ENCODE data around the gene ZNF763.

Gene ZNF763

DNA sequence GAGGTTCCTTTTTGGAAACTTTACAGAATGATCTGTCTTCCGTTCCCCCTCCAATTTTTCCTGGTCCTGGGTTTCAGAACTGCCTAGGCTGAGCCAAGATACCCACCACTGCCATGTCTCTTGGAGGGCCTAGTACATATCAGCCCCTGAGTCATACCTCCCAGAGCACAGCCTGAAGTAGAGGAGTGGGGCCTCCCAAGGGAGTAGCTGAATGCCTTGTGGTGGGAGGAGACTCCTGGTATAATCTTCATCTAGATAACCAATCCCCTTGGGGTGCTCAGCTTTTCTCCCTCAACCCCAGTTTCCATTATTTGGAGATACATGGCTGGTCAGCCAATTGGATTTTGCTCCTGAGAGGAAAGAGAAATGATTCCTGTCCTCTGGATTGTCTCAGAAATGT lies 30.3 kb downstream of the ZNF763 start:
- no peaks in the 10 kb centered on the region for H3K27me3 ChIP-seq (ENCODE audit: control insufficient read depth in 1 of 2, insufficient read depth in 2 of 2, low read length in 2 of 2)
- H3K9me3 ChIP-seq (ENCODE audit: control insufficient read depth in 2 of 2, low read length in 2 of 2), result no peaks in the 10 kb centered on the region
- no peak overlapping the region for H3K9ac ChIP-seq (ENCODE audit: low read length in 2 of 2)
- H3K4me1 ChIP-seq (ENCODE audit: control insufficient read depth, insufficient read depth, low read length), result no peaks in the 10 kb centered on the region
- H3K4me3 ChIP-seq (ENCODE audit: low read length in 2 of 2), result no peak overlapping the region
- no peak overlapping the region for H3K27ac ChIP-seq (ENCODE audit: low read length)
- H3K36me3 ChIP-seq (ENCODE audit: control insufficient read depth in 2 of 2, insufficient read depth in 2 of 2, low read length in 2 of 2), result no peaks in the 10 kb centered on the region

DNA sequence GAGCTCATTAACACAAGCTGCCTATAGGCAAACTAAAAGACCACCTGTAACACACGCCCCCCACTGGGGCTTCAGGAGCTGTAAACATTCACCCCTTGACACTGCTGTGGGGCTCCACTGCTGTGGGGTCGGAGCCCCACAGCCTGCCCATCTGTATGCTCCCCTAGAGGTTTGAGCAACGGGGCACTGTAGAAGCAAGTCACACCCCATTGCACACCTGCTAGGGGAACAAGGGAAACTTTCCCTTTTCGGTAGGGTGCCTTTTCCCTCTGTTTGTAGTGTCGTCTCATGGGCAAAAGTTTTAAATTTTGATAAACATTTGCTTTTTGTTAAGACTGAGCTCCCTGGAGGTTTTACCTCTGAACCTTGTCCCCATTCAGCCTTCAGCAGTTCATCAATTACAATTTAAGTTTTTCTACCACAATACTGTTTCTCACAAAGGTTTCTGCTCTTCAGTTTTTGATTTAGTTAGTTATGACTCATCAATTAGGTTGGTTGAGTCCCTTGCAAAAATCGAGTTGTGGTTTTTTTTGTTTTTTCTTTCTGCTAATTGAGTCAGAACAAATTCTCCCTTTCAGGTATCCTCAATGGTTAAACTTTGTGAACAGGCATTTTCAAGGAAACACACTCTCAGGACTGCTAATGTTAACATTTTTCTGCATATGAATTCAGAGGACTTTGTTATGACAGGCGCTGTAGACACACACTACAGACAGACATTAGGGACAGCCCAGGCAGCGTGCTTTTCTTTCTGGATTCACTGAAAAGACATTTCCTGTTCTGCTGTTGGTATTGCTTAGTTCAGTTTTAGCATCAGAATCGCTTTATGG lies 35.5 kb downstream of the ZNF763 start:
- Histone ChIP-seq H3K27me3 (ENCODE audit: control insufficient read depth in 1 of 2, insufficient read depth in 2 of 2, low read length in 2 of 2) (no peaks in the 10 kb centered on the region), H3K4me1 (ENCODE audit: control insufficient read depth, insufficient read depth, low read length) (no peaks in the 10 kb centered on the region), H3K36me3 (ENCODE audit: control insufficient read depth in 2 of 2, insufficient read depth in 2 of 2, low read length in 2 of 2) (peaks cover 0 to 3% of the 10 kb centered on the region in 2 donors), H3K9ac (ENCODE audit: low read length in 2 of 2) (no peak overlapping the region), H3K27ac (ENCODE audit: low read length) (no peak overlapping the region), H3K9me3 (ENCODE audit: control insufficient read depth in 2 of 2, low read length in 2 of 2) (no peaks in the 10 kb centered on the region), H3K4me3 (ENCODE audit: low read length in 2 of 2) (no peak overlapping the region)

DNA sequence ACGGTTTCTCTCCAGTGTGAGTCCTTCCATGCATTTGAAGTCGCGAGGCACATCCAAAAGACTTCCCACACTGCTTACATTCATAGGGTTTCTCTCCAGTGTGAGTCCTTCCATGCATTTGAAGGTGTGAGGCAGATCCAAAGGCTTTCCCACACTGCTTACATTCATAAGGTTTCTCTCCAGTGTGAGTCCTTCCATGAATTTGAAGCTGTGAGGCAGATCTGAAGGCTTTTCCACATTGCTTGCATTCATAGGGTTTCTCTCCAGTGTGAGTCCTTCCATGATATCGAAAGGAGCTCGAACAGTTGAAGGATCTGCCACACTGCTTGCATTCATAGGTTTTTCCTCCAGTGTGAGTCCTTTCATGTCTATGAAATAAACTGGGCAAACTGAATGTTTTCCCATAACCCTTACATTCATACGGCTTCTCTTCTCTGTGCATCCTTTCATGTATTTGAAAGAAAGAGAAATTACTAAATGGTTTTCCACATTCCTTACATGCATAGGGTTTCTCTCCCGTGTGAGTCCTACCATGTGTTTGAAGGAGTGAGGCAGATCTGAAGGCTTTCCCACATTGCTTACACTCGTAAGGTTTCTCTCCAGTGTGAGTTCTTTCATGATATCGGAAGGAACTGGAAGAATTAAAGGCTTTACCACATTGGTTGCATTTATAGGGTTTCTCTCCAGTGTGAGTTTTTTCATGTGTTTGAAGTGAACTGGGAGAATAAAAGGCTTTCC lies 50.3 kb downstream of the ZNF763 start:
- no peaks in the 10 kb centered on the region for H3K27me3 ChIP-seq (ENCODE audit: control insufficient read depth in 1 of 2, insufficient read depth in 2 of 2, low read length in 2 of 2)
- H3K4me3 ChIP-seq (ENCODE audit: low read length in 2 of 2), result no peak overlapping the region
- peaks cover 20 to 23% of the 10 kb centered on the region in 2 donors for H3K9me3 ChIP-seq (ENCODE audit: control insufficient read depth in 2 of 2, low read length in 2 of 2)
- H3K27ac ChIP-seq (ENCODE audit: low read length), result no peak overlapping the region
- no peak overlapping the region for H3K9ac ChIP-seq (ENCODE audit: low read length in 2 of 2)
- H3K36me3 ChIP-seq (ENCODE audit: control insufficient read depth in 2 of 2, insufficient read depth in 2 of 2, low read length in 2 of 2), result peaks cover 33% of the 10 kb centered on the region in 2 donors
- H3K4me1 ChIP-seq (ENCODE audit: control insufficient read depth, insufficient read depth, low read length), result no peaks in the 10 kb centered on the region

DNA sequence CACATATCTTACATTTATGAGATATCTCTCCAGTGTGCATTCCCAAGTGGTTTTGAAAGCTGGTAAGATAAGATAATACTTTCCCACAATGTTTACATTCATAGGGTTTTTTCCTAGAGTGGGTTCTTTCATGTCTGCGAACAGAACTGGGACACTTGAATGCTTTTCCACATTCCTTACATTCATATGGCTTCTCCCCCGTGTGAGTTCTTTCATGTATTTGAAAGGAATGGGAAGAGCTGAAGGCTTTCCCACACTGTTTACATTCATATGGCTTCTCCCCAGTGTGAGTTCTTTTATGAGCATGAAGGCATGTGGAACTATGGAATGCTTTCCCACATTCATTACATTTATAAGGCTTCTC lies 50.9 kb downstream of the ZNF763 start:
- peaks cover 33% of the 10 kb centered on the region in 2 donors for H3K36me3 ChIP-seq (ENCODE audit: control insufficient read depth in 2 of 2, insufficient read depth in 2 of 2, low read length in 2 of 2)
- H3K9me3 ChIP-seq (ENCODE audit: control insufficient read depth in 2 of 2, low read length in 2 of 2), result peaks cover 20 to 23% of the 10 kb centered on the region in 2 donors
- H3K27me3 ChIP-seq (ENCODE audit: control insufficient read depth in 1 of 2, insufficient read depth in 2 of 2, low read length in 2 of 2), result no peaks in the 10 kb centered on the region
- H3K27ac ChIP-seq (ENCODE audit: low read length), result no peak overlapping the region
- H3K4me1 ChIP-seq (ENCODE audit: control insufficient read depth, insufficient read depth, low read length), result no peaks in the 10 kb centered on the region
- no peak overlapping the region for H3K9ac ChIP-seq (ENCODE audit: low read length in 2 of 2)
- no peak overlapping the region for H3K4me3 ChIP-seq (ENCODE audit: low read length in 2 of 2)

All from stomach smooth muscle (tissue), 2 donors.